ENCODE measurements around the gene BPI. TPM values are rescaled to one million over a fixed set of nuclear protein-coding genes. Genes with fewer than 3 reads are reported as not detected.

BPI gene
- total RNA-seq, 1 experiment from 2014 or later = not detected

- H4K20me1 ChIP-seq (ENCODE audit: insufficient read depth) = no peaks in the 10 kb centered on the region
- ATAC-seq = no peak
- peaks cover 7 to 29% of the 10 kb centered on the region in 2 experiments; a peak in 3 of 4 replicates for H3K4me1 ChIP-seq (ENCODE audit: control insufficient read depth in 1 of 2, insufficient read depth in 2 of 2, low read length in 2 of 2)
- no peaks in the 10 kb centered on the region for H3K9me2 ChIP-seq (ENCODE audit: insufficient read depth)
- no peak overlapping the region for H3K4me2 ChIP-seq (ENCODE audit: low read length)
- H2AFZ ChIP-seq (ENCODE audit: low read depth, low read length, poor library complexity, severe bottlenecking) = no peak overlapping the region
- DNase-seq (ENCODE audit: low read depth, low spot score) = no peak
- H3K27ac ChIP-seq (ENCODE audit: low read depth, low read length) = no peak overlapping the region
- no peaks in the 10 kb centered on the region for H3K79me2 ChIP-seq (ENCODE audit: insufficient read depth, low read length)
- intact Hi-C loops (cut with micrococcal nuclease) = no loop called here
- POLR2A ChIA-PET = no interaction called here
- no peak overlapping the region for H3K9ac ChIP-seq (ENCODE audit: low read length)
- no peak overlapping the region for H3K4me3 ChIP-seq (replicated peaks in 1 of 2; ENCODE audit: low read depth in 1 of 2, low read length in 2 of 2)
- no TSS peak for BruUV-seq (replicated peaks)
- CTCF ChIA-PET = no interaction called here
- RAD21 ChIA-PET (ENCODE audit: low non-redundant PET in 1 of 2, low total read pairs in 2 of 2, uncharacterized antibody in 2 of 2, unreplicated experiment in 2 of 2) = no interaction called here
- TF ChIP-seq ATF3 (IDR thresholded peaks at IDR 0.05) = no peak
- no peak for TF ChIP-seq TCF7L2 (IDR thresholded peaks at IDR 0.05; ENCODE audit: borderline replicate concordance, extremely low read depth, insufficient read depth, insufficient read length)
- no peak for TF ChIP-seq EGR1 (IDR thresholded peaks at IDR 0.05; ENCODE audit: low read depth)
- no peak for TF ChIP-seq POLR2A (IDR thresholded peaks at IDR 0.05; ENCODE audit: borderline replicate concordance, extremely low read depth, insufficient read depth, insufficient read length)
- no peak for TF ChIP-seq ZBTB33 (IDR thresholded peaks at IDR 0.05; ENCODE audit: extremely low read depth, insufficient replicate concordance, low read length)
- no peak for TF ChIP-seq FOSL1 (IDR thresholded peaks at IDR 0.05; ENCODE audit: low read depth)
- no peak for TF ChIP-seq CBX3 (IDR thresholded peaks at IDR 0.05; ENCODE audit: low read depth)
- TF ChIP-seq JUND (IDR thresholded peaks at IDR 0.05) = no peak
- TF ChIP-seq ZNF274 (IDR thresholded peaks at IDR 0.05; ENCODE audit: low read depth, low read length) = no peak
- TF ChIP-seq EZH2phosphoT487 (IDR thresholded peaks at IDR 0.05; ENCODE audit: borderline replicate concordance) = no peak
- no peak for TF ChIP-seq SIN3A (IDR thresholded peaks at IDR 0.05; ENCODE audit: low read depth)
- no peak for TF ChIP-seq RAD21 (IDR thresholded peaks at IDR 0.05; ENCODE audit: low read depth)
- TF ChIP-seq MAX (IDR thresholded peaks at IDR 0.05) = no peak
- TF ChIP-seq YY1 (IDR thresholded peaks at IDR 0.05; ENCODE audit: extremely low read depth, insufficient replicate concordance, low read depth, low read length) = no peak
- TF ChIP-seq SP1 (IDR thresholded peaks at IDR 0.05; ENCODE audit: low read depth) = no peak
- H3K36me3 ChIP-seq (ENCODE audit: control insufficient read depth in 1 of 2, insufficient read depth in 2 of 2, low read length in 2 of 2) = no peaks in the 10 kb centered on the region
- H3K9me3 ChIP-seq (ENCODE audit: control insufficient read depth in 1 of 2, insufficient read depth in 1 of 2, low read depth in 1 of 2, low read length in 2 of 2) = no peaks in the 10 kb centered on the region; a peak in 1 of 4 replicates
- H3K27me3 ChIP-seq (ENCODE audit: insufficient read depth, low read length) = no peaks in the 10 kb centered on the region
These were observed 25.2 kb upstream of the BPI start for GRCh38 chr20:38278763-38279162.
